Ovary (tissue), 3 donors: Measurements from ENCODE around the gene EBF4.

Experiments
- EP300 ChIP-seq: sonication (generic); formaldehyde crosslinking; IDR thresholded peaks from one replicate; pipeline ENCODE4 v1.6.1; 2017; ENCODE audit warnings: antibody characterized with exemption
- POLR2A ChIP-seq: fragments of 450-650 bp; IDR thresholded peaks from one replicate; pipeline ENCODE4 v1.6.1; 2017; ENCODE audit warnings: antibody characterized with exemption, mild to moderate bottlenecking, moderate library complexity
- TF ChIP-seq, protein P1 (sequence below), 3 donors: fragments of 450-650 bp in 2 of 3; fragments of 200-600 bp in 1 of 3; IDR thresholded peaks; one replicate each; pipeline versions ENCODE4 v1.5.1 to v1.8.0; 2016 to 2022; ENCODE audit warnings: antibody characterized with exemption in 3 of 3, mild to moderate bottlenecking in 1 of 3
- donor health status: DM: no; HTN: no; CAD: no.

DNA sequence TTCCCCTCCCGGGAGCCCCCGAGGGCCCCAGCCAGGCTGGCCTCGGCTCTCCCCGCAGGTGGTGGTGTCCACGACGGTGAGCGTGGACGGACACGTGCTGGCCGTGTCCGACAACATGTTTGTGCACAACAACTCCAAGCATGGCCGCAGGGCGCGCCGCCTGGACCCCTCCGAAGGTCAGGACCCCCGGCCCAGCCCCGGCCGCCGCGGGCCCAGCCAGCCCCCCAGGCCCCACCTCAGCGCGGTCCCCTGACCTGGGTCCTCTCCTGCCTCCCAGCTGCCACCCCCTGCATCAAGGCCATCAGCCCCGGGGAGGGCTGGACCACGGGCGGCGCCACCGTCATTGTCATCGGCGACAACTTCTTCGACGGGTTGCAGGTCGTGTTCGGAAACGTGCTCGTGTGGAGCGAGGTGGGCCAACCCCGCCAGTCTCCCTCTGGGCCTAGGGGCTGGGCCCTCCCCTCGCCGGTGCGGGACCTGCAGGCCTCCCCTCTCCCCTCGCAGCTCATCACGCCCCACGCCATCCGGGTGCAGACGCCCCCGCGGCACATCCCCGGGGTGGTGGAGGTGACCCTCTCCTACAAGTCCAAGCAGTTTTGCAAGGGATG, 56.9 kb downstream of the EBF4 start:
- TF ChIP-seq POLR2A, result no peak
- TF ChIP-seq, protein P1, sequence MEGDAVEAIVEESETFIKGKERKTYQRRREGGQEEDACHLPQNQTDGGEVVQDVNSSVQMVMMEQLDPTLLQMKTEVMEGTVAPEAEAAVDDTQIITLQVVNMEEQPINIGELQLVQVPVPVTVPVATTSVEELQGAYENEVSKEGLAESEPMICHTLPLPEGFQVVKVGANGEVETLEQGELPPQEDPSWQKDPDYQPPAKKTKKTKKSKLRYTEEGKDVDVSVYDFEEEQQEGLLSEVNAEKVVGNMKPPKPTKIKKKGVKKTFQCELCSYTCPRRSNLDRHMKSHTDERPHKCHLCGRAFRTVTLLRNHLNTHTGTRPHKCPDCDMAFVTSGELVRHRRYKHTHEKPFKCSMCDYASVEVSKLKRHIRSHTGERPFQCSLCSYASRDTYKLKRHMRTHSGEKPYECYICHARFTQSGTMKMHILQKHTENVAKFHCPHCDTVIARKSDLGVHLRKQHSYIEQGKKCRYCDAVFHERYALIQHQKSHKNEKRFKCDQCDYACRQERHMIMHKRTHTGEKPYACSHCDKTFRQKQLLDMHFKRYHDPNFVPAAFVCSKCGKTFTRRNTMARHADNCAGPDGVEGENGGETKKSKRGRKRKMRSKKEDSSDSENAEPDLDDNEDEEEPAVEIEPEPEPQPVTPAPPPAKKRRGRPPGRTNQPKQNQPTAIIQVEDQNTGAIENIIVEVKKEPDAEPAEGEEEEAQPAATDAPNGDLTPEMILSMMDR (IDR thresholded peaks at IDR 0.05), result no peak
- no peak for TF ChIP-seq EP300
